Measurements from ENCODE around the gene DISP1. TPM values are rescaled to one million over a fixed set of nuclear protein-coding genes. Genes with fewer than 3 reads are reported as not detected.

The DISP1 gene
- total RNA-seq, 1 experiment from 2014 or later: 6.9 TPM

DNA sequence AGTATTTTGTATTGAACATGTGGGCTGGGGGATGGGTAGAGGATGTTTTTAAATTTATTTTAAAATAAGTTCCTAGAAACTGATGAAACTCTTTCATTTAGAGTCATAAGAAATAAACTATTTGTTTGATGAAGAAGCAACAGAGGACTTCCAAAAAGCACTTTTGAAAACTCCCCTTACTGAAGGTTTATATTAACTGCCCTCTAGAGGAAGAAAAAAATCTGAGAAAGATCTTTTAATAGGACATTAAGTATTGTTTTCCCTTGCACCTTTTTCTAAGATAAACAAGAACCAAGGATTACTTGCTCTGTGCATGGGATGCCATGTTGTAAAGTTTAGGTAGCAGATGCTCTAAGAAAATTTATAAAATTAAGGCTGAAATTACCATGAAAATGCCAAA is 14.1 kb downstream of the DISP1 start:
- intact Hi-C loops (cut with micrococcal nuclease; ENCODE audit: unreplicated experiment): no loop called here
- H3K27me3 ChIP-seq (ENCODE audit: insufficient read depth, low read depth): no peaks in the 10 kb centered on the region
- TF ChIP-seq, protein P1, sequence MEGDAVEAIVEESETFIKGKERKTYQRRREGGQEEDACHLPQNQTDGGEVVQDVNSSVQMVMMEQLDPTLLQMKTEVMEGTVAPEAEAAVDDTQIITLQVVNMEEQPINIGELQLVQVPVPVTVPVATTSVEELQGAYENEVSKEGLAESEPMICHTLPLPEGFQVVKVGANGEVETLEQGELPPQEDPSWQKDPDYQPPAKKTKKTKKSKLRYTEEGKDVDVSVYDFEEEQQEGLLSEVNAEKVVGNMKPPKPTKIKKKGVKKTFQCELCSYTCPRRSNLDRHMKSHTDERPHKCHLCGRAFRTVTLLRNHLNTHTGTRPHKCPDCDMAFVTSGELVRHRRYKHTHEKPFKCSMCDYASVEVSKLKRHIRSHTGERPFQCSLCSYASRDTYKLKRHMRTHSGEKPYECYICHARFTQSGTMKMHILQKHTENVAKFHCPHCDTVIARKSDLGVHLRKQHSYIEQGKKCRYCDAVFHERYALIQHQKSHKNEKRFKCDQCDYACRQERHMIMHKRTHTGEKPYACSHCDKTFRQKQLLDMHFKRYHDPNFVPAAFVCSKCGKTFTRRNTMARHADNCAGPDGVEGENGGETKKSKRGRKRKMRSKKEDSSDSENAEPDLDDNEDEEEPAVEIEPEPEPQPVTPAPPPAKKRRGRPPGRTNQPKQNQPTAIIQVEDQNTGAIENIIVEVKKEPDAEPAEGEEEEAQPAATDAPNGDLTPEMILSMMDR (conservative IDR thresholded peaks at IDR 0.05): no peak; the same call in 1 of the 2 replicates
- no peak for TF ChIP-seq EZH2 (IDR thresholded peaks at IDR 0.05; ENCODE audit: low read depth)

DNA sequence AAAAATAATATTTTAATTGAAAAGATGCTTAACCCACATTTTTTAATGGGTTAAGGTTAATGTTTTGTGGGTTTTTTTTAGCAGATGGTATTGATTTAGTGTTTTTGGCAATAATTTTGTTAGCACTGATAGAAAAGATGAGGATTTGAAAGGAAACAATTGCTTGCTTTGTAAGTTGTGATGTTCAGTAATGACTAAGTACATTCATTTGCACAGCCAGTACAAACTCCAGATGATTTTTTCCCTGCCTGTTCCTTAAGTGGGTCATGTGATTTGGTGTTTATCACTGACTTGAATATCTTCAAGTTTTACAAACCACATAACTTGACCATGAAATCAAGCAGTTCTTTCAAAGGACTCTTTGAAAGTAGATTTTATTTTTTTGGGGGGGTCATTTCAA is 15.0 kb downstream of the DISP1 start:
- intact Hi-C loops (cut with micrococcal nuclease; ENCODE audit: unreplicated experiment): no loop called here
- H3K27me3 ChIP-seq (ENCODE audit: insufficient read depth, low read depth): no peaks in the 10 kb centered on the region
- no peaks in the 10 kb centered on the region; the same call in 1 of the 2 replicates for H3F3A ChIP-seq (ENCODE audit: insufficient read depth, low read depth)
- CTCF ChIA-PET: no interaction called here
- H3K36me3 ChIP-seq (ENCODE audit: low read depth): no peaks in the 10 kb centered on the region
- H3K4me2 ChIP-seq: no peak overlapping the region
- H3K9me3 ChIP-seq (ENCODE audit: insufficient read depth, low read depth): no peaks in the 10 kb centered on the region
- no TSS peak for BruUV-seq (replicated peaks)
- DNase-seq: no peak
- H3K79me2 ChIP-seq (ENCODE audit: low read depth): peaks cover 7% of the 10 kb centered on the region
- H3K4me3 ChIP-seq: no peak overlapping the region
- H2AFZ ChIP-seq: no peak overlapping the region
- peaks cover 14% of the 10 kb centered on the region for H3K4me1 ChIP-seq (replicated peaks; ENCODE audit: insufficient read depth)
- no peak overlapping the region for H3K27ac ChIP-seq
- no peaks in the 10 kb centered on the region for H4K20me1 ChIP-seq (ENCODE audit: insufficient read depth)
- POLR2A ChIA-PET (ENCODE audit: unreplicated experiment): no interaction called here
- TF ChIP-seq, protein P1 (conservative IDR thresholded peaks at IDR 0.05): no peak
- no peak for TF ChIP-seq EZH2 (IDR thresholded peaks at IDR 0.05; ENCODE audit: low read depth)
- no peaks in the 10 kb centered on the region for H3K9me2 ChIP-seq (ENCODE audit: insufficient read depth)

More for the DNA sequence above, 14.1 kb downstream of the DISP1 start:
- no peak for DNase-seq
- ChIA-PET POLR2A (ENCODE audit: unreplicated experiment) (no interaction called here), CTCF (no interaction called here)
- Histone ChIP-seq H3K4me1 (replicated peaks; ENCODE audit: insufficient read depth) (peaks cover 23% of the 10 kb centered on the region), H3K9me2 (ENCODE audit: insufficient read depth) (no peaks in the 10 kb centered on the region), H3K9me3 (ENCODE audit: insufficient read depth, low read depth) (no peaks in the 10 kb centered on the region), H4K20me1 (ENCODE audit: insufficient read depth) (no peaks in the 10 kb centered on the region), H3F3A (ENCODE audit: insufficient read depth, low read depth) (no peaks in the 10 kb centered on the region; the same call in 1 of the 2 replicates), H3K4me2 (no peak overlapping the region), H2AFZ (no peak overlapping the region), H3K36me3 (ENCODE audit: low read depth) (no peaks in the 10 kb centered on the region), H3K27ac (no peak overlapping the region), H3K4me3 (no peak overlapping the region), H3K79me2 (ENCODE audit: low read depth) (peaks cover 12% of the 10 kb centered on the region)
- no TSS peak for BruUV-seq (replicated peaks)

DNA sequence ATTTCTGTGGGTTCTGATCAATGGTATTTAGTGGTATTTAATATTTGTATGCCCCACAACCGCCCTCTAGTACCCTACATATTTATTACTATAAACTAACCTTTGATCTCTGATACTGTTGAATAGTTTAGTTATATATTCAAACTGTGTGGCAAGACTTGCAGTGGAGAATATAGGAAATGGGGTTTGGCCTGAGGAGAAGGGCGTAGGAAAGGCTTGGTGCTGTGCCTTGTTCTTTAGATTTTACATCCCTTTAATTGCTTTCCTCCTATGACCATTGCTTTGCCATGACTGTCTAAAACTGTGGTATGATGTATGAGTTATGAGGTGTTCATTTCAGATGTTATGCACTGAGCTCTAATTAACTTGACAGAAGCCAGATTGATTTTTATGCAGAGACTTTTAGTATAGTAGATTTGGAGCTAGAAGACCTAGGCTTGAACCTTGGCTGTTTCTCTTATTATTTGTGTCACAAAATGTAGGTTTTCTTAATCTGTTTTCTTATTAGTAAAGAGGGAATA is 18.6 kb downstream of the DISP1 start:
- no peak overlapping the region for H3K4me3 ChIP-seq
- ChIA-PET CTCF (no interaction called here), POLR2A (ENCODE audit: unreplicated experiment) (no interaction called here)
- BruUV-seq (replicated peaks): no TSS peak
- H3K27me3 ChIP-seq (ENCODE audit: insufficient read depth, low read depth): no peaks in the 10 kb centered on the region
- H3K36me3 ChIP-seq (ENCODE audit: low read depth): no peaks in the 10 kb centered on the region
- intact Hi-C loops (cut with micrococcal nuclease; ENCODE audit: unreplicated experiment): no loop called here
- no peaks in the 10 kb centered on the region for H3K79me2 ChIP-seq (ENCODE audit: low read depth)
- H3K27ac ChIP-seq: no peak overlapping the region
- no peak overlapping the region for H3K4me2 ChIP-seq
- no peak overlapping the region for H2AFZ ChIP-seq
- no peak for DNase-seq
- no peaks in the 10 kb centered on the region for H3K9me2 ChIP-seq (ENCODE audit: insufficient read depth)
- H3K4me1 ChIP-seq (replicated peaks; ENCODE audit: insufficient read depth): no peaks in the 10 kb centered on the region
- no peak for TF ChIP-seq EZH2 (IDR thresholded peaks at IDR 0.05; ENCODE audit: low read depth)
- TF ChIP-seq, protein P1 (conservative IDR thresholded peaks at IDR 0.05): no peak
- no peaks in the 10 kb centered on the region for H3K9me3 ChIP-seq (ENCODE audit: insufficient read depth, low read depth)
- H3F3A ChIP-seq (ENCODE audit: insufficient read depth, low read depth): no peaks in the 10 kb centered on the region
- H4K20me1 ChIP-seq (ENCODE audit: insufficient read depth): no peaks in the 10 kb centered on the region

Measured in PC-9 (cell line).